Measurements from ENCODE around the gene FADS1.

FADS1 gene

DNA sequence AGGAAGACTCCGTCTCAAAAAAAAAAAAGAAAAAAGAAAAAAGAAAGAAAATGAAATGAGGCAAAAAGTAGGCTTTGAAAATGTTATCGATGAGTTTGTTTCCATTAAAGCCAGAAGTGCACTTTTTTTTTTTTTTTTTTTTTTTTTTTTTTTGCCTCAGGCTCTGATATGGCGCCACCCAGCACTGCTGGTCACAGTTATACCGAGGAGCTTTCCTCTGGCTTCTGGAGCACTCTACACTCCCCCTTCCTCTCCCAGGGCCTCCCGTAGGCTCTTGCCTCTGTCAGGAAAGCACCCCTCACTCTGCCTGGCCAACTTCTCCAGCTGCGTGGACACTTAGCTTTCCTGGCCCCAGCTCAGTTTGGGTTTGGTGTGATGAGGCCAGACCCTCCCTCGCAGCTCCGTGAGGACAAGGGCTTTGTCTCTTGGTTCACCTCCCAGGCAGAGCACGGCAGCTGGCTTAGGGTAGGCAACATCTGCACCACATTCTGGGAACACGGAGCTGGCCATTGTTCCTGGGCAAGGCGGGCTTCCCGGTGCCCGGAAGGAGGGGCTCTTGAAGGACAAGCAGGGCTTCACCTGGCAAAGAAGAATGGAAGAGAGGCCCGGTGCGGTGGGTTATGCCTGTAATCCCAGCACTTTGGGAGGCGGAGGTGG, 28.2 kb upstream of the FADS1 start:
- no peak for DNase-seq

DNA sequence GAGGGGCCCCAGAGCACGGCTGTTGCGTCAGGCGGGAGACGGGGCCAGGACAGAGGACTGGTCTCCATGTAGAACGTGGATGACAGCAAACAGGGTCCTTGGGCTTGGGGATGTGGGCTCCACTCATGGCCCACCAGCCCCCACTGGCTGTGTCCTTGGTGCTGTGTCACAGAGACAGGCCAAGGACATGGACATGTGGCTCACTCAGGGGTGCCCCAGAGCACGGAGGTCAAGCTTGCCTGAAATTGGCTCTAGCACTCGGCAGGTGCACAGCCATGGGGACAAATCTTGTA, 25.7 kb upstream of the FADS1 start:
- DNase-seq: no peak

DNA sequence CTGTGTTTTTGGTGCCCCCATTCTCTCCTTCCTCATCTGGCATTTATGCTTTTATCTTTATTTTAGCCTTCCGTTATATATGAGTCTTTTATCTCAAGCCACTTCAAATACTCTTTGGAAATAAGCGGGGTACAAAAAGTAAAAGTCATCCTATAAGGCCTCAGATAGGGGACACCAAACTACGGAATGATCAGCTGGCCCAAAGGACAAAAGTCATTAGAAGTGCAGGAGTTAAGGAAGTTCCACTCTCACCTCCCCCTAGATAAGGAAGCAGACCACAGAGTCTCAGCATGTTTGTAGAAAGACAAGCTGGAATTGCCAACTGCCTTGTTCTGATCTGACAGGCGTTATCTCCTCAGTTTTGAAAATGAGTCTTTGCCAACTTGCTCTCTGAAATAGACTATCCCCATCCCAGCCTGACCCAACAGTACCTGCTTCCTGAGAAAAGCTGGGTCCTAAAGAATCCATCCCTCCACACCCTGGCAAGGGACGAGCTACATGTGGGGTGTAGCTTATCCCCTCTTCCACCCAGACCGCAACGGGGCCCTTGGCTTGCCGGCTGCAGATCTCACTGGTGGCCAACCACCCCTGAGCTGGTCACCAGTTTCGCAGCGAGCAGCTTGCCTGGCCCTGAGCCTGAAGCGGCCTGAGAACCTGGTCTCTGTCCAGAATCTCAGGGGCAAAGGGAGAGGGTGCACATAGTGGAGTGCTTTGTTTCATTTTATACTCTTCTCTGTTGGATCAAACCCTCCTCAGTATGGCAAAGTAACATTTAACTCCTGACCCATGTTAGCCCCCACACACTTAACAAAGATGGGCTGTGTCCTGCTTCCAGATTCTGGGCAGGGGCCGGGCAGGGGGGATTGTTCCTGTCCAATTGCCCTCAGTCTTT, 25.1 kb upstream of the FADS1 start:
- DNase-seq: no peak

DNA sequence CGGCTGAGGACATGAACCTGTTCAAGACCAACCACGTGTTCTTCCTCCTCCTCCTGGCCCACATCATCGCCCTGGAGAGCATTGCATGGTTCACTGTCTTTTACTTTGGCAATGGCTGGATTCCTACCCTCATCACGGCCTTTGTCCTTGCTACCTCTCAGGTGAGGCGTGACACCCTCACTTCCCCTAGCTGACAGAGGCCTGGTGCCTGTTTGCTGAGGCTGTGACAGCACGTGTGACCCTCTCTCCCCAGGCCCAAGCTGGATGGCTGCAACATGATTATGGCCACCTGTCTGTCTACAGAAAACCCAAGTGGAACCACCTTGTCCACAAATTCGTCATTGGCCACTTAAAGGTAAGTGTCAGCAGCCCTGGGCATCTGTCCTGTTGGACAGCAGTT, 23.6 kb upstream of the FADS1 start:
- DNase-seq: no peak

DNA sequence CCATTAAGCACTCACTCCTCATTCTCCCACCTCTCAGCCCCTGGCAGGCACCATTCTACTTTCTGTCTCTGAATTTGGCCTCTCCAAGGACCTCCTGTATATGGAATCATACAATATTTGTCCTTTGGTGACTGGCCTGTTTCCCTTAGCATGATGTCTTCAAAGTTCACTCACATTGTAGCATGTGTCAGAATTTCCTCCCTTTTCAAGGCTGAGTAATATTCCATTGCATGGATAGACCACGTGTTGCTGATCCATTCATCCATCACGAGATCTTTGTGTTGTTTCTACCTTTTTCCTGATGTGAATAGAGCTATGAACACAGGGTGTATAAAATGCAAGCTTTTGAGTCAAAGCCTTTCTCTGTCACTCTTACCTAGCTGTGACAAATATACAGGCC, 22.9 kb upstream of the FADS1 start:
- DNase-seq: no peak

DNA sequence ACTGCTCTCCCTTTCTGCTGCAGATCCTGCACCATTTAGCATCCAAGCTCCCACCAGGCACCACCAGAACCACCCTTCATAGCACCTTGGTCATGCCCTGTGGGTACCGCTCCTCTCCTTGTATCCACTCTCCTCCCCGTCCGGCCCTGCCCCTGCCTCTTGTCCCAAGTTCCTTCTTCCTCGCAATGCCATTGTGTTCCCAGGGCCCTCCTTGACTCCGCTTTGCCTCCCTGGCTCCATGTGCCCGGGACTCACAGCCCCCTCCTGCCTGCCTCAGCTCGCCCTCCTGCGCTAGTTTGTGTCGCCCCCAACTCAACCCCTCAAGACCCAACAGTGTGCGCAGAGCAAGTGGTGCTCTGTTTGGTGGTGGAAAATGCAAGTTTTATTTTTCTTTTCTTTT, 22.1 kb upstream of the FADS1 start:
- DNase-seq: no peak

DNA sequence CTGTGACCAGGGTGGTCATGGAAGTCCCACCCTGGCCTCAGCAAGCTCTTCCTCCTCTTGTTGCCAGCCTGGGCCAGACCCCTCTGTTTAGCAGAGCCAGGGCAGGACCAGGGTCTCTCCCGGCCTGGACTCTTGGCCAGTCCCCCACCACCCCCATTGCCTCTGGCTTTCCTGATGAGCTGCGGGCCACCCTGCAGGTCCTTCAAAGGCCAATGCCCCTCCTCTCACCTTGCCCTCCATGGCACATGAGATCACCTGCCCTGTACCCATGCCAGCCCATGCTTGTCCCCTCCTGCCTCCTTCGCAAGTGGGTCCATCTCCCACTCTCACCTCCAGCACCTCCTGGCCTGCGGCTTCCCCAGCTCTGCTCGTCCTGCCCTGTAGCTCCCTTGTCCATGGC, 21.7 kb upstream of the FADS1 start:
- no peak for DNase-seq

DNA sequence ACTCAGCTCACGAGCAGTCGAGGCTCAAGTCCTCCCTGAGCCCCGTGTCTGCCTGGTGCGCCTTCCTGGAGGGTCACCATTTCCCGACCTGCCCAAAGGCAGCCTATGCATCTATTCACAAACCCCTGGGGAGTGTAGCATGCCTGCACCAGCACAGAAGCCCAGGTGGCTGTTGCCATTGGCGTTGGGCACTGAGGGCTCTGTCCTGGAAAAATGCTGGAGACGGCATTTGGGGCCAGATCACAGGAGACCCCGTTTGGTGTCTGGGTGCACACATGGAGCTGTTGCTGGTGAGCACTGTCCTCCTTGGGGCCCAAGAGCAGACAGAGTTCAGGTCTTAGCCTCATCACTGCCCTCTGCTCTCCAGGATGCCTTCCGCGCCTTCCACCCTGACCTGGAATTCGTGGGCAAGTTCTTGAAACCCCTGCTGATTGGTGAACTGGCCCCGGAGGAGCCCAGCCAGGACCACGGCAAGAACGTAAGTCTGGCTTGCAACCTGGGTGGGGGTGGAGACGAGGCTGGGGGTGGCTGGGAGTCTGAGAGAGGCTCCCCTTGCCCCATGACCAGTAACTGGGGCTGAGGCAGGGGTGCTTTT, 20.7 kb upstream of the FADS1 start:
- DNase-seq: no peak

DNA sequence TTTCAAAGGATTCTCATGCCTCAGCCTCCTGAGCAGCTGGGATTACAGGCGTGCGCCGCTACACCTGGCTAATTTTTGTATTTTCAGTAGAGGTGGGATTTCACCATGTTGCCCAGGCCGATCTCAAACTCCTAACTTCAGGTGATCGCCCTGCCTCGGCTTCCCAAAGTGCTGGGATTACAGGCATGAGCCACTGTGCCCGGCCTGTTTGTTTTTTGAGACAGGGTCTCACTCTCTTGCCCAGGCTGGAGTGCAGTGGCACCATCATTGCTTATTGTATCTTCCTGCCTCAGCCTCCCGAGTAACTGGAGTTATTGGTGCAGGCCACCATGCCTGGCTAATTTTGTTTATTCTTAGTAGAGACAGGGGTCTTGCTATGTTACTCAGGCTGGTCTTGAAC, 19.4 kb upstream of the FADS1 start:
- no peak for DNase-seq

DNA sequence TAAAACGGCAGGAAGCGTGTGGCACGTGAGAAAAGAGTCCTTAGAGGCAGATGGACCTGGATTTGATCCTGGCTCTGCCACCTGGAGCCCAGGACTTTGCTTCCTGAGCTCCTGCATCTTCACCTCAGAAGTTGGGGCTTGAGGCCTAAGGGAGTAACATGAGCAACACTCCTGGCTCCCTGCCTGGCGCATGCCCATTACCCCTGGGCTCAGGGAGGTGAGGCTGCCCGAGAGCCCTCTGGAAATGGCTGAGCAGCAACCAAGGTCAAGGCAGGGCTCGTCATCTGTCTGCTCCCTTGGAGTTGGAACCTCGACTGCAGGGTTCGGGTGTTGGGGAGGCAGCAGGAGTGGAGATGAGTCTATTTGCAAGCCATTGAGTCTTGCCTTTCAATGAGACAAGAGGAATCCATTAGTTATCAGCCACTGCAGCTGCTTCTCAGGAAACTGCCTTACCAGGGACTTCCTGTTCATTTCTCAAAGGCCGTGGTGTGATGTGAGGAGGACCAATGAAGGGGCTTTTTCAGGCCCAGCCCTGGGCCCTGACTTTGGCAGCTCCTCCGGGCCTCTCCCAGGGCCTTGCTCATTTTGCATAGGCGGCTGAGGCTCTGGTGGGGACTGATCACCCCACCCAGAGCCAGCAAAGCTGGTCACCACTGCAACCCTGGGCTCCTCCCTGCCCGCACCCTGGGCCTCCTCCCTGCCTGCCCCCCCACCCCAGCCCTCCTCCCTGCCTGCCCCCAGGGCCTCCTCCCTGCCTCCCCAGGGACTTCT, 17.7 kb upstream of the FADS1 start:
- peak; percentile 67 for DNase-seq

DNA sequence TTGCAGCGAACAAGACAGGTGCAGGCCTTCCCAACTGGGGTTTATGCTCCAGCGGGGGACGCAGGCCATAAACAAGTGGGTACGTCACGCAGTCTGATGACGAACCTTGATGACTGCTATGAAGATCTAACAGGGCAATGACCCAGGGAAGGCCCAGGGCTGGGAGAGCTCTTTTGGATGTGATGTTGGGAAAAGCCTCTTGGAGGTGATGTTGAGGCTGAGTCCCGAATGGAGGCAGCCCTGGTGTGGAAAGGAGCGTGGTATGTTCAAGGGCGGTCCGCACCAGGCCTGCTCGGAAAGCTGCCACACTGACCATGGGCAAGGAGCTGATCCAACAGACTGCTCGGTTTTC, 17.1 kb upstream of the FADS1 start:
- DNase-seq: no peak

DNA sequence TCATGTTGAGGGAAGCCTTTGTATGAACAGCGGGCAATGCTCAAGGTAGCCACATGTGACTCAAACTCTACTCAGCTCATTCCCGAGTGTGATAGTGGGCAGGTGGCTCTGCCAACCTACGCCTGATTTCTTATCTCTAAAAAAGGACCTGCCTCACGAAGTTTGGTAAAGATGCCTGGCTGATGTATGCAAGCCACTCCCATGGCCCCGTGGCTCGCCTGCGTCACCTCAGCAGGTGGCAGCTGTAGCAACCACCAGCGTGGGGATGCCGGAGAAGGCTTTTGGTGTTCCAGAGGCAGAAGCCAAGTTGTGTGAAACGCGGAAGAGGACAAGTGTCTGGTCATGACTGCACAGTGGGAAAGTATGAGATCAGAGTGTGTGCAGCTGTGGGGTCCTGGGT, 16.7 kb upstream of the FADS1 start:
- peak; percentile 79 for DNase-seq

DNA sequence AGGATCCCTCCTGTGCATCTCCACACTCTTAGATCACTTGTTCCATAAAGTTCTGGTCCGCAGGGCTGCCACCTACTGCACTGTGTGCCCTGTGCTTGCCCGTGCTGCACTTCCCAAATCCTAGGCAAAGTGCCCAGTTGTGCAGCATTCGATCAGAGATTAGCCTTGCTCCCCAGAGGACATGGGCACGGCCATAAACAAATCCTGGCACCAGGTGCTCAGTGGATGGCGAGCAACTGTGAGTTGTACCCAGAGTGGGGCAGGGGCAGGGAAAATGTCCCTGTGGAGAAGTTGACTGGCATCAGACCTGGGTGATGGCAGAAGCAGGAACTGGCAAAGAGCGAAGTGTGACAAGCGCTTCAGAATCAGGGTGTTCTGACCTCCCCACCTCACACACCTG, 16.0 kb upstream of the FADS1 start:
- DNase-seq: peak; percentile 38

DNA sequence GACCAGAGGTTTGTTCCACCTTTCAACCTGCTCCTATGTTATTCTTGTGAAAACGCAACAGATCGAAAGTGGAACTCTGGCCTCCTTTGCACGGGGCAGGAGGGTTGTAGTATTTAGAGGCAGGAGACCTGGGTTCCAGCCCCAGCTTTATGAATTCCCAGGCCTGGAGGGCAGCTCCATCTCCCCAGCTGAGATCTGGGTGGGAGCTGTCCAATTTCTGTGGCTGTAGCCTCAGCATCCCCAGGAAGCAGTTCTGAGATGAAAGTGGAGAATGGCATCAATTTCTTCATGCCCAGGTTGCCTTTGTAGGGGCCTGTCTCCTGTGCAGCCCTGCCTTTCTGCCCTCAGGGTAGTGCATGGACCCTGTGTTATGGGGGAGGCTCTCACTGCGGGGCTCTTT, 15.4 kb upstream of the FADS1 start:
- no peak for DNase-seq

DNA sequence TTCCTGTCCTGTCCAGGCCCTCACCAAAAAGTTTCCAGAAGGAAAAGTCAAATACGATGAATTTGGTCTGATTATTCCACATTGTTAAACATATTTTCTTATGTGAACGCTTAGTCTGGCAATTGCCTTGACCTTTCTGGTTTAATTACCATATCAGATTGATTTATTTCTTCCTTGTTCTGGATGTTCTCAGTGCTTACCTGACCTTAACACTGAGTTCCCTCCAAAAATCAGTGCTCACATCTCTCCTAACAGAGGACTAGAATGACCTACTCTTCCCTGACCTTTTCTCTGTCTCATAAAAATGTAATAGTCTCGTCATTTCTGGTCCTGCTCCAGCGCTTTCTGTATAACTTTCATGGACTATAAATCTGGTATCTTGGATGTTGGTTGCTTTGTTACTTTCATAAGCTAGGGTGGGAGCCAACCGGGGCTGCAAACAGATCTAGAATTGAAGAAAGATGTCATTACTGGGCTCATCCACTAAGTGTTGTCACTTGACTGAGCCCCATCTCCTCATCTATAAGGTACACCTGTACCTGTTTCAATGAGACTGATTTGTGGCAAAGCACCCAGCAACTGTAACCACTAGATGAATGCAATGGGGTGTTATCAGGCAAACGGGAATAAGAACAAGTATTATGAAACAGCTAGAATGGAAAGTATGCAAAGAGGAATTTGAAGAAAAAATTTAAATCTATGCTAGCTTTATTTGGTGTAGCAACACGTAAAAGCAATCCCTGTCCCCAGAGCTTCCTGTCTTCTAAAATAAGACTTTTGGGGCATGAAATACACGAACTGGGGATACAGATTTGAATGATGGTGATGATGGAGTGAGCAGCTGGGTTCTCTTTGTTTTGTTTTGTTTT, 13.7 kb upstream of the FADS1 start:
- no peak for DNase-seq

DNA sequence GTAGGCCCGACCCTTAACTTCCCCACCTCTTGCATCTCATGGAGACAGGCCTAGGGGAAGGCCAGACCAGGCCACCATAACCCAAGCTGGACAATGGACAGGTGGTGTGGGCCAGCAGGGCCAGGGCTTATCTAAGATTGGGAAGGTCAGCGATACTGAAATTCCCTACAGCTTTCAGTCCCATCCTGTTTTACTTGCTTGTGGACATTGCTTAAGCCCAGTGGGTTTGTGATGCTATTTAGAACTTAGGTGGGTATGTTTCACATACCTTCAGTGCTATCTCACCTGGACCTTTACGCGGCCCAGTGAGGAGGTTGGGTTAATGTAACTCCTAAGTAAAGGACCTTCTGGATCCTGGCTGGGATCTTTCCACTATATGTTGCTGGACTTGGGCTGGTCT, 13.0 kb upstream of the FADS1 start:
- no peak for DNase-seq

DNA sequence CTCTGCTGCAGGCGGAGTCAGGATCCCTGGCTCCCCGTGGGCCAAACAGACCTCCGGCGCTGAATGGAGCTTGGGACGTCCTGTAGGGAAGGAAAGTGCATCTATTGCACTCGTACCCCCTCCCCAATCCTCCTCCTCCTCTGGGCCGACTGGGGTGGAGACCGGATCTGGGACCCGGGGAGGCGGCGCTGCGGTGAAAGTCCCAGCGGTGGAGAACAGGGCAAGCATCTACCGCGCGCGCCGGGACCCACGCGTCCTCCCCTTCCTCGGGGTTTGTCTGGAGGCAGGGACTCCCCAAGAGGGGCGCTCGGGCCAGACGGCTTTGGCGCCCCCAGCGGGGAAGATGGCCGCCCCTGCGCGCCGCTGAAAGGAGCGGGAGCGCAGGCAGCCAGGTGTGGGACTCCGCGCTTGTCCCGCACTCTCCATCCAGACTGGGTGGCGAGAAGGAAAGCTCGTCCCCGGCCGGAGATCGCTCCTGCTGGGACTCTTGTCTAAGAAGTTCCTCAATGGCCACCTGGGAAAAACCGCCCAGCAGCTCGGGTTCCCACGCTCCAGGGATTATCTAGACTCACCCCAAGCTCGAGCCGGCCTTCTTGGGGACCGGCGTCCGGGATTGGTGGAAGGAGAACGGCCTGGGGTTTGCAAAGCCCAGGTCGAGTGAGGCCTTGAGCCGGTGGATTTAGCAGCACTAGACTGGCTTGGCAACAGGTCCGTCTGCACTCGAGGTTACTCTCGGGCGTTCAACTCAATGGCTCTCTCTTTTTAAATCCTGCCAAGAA, 12.0 kb upstream of the FADS1 start:
- DNase-seq: peak; percentile 53

DNA sequence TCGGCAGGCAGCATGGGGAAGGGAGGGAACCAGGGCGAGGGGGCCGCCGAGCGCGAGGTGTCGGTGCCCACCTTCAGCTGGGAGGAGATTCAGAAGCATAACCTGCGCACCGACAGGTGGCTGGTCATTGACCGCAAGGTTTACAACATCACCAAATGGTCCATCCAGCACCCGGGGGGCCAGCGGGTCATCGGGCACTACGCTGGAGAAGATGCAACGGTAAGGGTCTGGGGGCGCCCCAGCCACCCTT, 11.5 kb upstream of the FADS1 start:
- DNase-seq: no peak

DNA sequence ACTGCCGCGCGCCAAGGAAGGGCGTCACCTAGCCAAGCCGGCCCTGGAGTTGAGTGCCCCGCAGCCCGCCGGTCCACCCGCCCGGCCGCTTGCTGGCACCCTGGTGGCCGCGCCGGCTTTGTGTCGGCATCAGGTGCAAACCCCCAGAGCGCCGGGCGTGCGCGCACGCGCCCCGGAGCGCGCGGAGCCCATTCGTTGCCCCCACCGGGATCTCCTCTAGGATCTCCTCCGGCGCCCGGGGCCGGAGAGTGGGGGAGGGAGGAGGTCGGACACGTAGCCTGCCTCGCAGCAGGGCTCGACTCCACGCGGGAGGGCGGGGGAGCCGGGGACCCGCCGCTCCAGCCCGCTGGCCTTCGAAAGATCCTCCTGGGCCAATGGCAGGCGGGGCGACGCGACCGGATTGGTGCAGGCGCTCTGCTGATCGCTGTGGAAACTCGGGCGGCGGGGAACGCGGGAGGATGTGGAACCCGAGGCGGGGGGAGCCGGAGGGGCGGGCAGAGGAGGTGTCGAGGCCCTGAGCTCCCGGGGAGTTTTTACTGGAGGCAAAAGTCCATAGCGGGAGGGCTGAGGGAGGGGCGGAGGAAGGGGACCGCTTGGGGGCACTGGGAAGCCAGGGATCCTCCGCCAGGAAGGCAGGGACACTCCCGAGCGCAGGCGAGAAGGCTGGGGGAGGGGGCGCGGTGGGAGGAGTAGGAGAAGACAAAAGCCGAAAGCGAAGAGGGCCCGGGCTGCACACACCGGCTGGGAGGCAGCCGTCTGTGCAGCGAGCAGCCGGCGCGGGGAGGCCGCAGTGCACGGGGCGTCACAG, 11.0 kb upstream of the FADS1 start, which contains the start of gene FADS2:
TSS of gene FADS2 (plus strand) at position 730 of the 808 bp plus-strand sequence. CDS start 91 bp downstream, outside the sequence.
- DNase-seq: peak; percentile 98

DNA sequence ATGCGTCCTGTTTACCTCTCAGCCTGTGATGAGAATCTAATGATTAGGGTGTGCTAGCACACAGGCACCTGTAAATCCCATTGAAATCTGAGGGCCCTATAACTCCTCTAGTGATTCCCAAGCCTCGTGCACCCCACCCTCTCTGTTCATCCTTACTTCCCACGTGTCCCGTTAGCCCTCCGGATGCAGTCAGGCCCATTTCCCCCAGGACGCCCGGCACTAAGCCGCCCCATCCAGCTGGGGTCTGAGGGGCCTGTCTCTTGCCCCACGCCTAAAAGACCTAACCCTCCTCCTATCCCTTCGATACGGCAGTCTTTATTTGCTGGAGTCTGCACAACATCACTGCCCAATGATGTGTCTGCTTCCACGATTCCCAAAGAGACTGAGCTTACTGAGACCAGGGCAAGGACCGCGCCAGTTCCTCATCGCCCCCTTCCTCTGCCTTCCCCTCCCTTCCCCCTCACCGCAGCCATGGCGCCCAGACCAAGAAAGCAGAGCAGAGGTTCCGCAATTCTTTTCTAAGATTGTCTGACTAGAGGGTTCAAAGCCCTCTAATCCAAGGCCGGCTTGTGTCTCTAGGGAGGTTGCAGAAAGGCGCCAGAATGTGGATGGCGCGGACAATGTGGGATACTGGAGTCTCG, 10.2 kb upstream of the FADS1 start:
- no peak for DNase-seq

DNA sequence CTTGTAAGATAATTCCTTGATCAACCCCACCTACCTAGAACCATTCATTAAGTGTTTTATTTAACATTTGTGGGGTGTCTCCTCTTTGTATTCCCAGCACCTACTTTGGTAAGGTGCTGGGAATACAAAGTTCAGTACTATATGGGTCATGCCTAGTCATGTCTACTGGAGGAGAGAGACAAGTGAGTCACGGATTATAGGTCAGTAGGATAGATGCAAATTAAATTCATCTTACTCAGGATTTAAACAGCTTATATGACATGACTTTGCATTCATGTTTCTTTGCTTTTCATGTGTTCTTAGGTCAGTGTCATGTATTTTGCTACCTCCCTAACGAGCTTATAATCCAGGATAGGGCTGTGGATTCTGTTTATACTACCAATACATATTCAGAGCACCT, 3.4 kb upstream of the FADS1 start:
- DNase-seq: no peak
